Middle frontal gyrus (tissue), 1 donor: ENCODE data around the gene FRG2.
"Not testable (repeated sequence)": the region's sequence is repeated elsewhere in the genome, so short reads cannot be mapped to it uniquely, and the experiment has no call there.

Experiments
- DNase-seq: peaks from one replicate; pipeline ENCODE4 v3.0.0-alpha.2; 2015; ENCODE audit warnings: low spot score; ENCODE audit errors: extremely low spot score

Gene FRG2

DNA sequence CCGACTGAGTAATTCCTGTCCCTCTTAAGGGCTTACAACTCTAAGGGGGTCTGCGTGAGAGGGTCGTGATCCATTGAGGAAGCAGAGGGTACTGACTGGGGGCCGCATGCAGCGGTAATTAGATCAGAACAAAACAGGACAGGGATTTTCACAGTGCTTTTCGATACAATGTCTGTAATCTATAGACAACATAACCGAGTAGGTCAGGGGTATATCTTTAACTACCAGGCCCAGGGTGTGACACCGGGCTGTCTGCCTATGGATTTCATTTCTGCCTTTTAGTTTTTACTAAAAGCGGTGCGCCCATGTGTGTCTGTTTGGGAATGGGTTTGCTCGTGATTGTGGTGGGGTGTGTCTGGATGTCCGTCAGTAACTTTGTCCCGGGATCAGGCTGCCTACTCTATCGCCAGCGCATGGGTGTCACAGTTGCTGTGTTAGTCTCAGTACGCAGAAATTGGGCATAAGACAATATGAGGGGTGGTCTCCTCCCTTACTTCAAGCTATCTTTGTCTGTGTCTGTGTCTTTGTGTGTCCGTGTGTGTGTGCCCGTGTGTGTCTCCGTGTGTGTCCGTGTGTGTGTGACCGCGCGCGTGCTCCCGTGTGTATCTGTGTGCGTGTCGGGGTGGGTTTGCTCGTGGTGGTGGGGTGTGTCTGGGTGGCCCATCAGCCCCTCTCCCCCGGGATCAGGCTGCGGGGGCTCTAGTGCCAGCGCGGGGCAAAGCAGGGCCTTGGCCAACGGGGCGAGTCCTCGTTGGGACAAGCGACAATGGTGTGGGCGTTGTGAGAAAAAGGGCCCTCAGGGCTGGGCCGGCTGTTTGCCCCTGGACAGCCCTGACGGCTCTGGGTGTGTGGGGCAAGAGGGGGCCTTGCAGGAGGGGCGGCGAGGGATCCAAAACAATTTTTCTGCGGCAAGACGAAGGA lies 10.4 kb downstream of the FRG2 start:
- no peak for DNase-seq

DNA sequence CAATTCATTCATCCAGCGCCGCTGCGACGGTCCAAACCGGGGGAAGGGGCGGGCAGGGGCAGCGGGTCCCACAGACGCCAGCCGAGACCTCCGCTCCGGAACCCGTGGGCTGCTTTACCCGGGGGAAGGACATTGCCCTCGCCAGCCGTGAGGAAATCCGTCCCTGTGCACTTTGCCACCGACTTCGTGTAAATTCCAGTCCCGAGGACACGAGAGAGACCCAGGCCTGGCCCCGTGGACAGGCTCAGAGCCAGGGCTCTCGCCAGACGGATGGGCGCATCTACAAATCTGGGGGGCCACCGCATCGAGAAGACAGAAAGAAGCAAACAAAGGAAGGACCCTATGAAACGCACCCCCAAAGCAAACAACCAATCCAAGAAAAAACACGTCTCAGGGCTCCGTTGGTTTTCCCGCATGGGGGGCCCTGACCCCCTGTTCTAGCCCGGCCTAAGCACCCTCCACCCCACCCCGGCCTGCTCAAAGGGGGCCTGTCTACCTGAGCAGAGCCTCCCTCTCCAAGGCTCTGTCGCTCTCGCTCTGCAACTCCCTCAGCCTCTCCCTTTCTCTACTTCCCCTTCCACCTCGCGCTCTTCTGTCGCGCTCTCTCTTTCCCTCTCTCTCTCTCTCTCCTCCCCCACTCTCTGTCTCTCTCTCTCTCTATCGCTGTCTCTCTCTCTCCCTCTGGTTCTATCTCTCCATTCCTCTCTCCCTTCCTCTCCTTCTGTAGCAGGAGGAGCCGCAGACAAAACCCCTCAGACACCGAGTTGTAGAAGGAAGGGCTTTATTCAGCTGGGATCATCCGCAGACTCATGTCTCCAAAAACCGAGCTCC lies 11.3 kb downstream of the FRG2 start:
- DNase-seq, result no peak

DNA sequence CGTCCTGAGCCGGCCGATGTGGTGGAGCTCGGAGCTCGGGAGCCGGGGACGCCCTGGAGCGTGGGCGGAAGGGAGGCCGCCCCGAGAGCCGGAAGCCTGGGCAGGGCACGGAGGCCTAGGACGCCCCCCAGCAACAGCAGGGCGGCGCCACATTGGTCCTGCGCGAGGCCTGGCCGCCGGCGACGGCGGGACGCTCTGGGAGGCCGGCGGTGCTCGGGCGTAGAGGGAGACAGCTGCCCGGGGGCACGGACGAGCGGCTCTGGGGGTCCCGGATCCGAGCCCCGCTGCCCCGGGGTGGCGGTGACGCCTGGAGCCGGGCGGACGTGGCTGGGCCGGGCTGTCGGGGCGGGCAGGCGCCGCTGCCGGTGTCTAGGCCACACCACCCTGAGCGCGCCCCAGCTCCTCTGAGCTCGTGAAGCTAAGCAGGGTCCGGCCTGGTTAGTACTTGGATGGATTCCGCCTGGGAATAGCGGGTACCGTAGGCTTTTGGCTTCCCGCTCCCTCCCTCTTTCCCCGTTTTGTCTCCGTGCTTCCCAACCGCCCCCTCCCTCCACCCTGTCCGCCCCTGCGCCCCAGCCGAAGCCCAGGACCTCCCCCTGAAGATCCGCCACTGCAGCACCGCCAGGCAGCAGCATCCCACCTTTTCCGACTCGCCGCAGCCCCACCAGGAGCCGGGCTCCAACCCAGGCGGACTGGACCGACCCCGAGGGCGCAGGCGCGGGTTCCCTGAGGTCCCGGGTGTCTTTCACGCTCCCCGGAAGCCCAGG lies 12.1 kb downstream of the FRG2 start:
- no peak for DNase-seq

DNA sequence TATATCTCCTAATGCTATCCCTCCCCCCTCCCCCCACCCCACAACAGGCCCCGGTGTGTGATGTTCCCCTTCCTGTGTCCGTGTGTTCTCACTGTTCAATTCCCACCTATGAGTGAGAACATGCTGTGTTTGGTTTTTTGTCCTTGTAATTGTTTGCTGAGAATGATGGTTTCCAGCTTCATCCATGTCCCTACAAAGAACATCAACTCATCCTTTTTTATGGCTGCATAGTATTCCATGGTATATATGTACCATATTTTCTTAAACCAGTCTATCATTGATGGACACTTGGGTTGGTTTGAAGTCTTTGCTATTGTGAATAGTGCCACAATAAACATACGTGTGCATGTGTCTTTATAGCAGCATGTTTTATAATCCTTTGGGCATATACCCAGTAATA lies 37.1 kb downstream of the FRG2 start:
- not testable (repeated sequence) for DNase-seq

DNA sequence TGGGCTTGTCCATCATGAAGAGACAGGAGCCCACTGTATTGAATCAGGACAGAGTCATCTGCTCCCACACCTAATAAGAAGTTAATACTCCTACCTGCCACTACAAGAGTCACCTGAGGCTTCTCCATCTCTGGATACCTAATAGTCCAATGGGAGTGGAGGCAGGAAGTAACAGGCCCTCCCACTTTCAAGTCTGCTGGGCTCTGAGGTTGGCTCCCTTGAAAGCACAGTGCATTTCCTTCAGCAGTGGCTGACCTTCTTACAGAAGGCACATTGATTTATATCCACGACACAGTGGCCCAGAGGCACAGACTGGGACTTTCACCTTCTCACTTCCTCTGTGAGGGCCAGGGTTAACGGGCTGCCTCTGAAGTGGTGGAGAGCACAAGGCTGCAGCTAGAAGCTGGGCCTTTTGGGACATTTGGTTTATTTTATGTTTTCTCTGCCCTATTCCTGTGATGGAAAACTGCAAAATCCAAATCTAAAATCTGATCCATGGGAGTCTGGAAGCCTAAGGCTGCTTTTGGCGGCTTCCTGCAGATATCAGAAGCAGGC lies 38.1 kb downstream of the FRG2 start:
- no peak for DNase-seq

DNA sequence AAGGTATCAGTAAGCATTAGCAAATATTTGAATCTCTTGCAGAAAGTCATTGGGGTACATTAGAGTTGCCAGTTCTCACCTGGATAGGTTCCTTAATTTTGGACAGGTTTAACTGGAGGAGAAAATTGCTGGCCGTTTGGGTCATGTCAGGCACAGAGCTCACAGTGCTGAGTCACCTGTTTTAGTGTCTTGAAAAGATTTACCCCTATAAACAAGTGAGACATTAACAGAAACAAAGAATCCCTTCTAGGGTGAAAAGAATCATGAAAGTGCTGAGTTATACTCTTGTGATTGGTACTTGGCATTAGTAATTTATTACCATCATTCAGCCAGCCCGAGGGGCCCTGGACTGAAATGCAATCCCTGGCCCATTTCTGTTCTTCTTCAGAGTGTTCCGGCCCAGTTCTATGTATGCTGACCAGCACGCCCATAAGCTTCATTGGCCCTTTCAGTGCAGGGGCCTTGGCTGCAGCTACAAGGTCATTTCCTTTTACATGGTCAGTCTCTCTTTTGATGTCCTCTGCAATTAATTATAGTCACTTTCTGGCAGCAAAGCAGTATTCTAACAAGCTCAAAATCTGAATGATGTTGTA lies 41.3 kb downstream of the FRG2 start:
- not testable (repeated sequence) for DNase-seq

DNA sequence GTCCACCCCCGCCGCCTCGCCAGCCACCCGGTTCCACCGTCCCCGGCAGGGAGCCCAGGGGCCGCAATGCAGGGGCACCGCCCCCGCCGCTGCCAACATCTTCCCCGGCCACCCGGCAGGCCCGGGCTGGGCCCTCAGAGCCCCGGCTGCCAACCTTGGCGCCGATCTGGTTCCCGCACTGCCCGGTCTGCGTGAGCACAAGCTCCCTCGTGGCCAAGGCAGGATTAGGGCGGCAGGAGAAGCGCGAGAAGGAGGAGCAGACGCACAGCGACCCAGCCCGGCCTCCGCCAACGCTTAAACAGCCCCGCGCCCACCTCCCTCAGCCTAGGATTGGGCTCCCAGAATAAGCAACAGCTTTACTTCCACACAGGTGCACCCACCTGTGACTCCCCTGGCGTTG lies 42.4 kb downstream of the FRG2 start:
- DNase-seq, result not testable (repeated sequence)

DNA sequence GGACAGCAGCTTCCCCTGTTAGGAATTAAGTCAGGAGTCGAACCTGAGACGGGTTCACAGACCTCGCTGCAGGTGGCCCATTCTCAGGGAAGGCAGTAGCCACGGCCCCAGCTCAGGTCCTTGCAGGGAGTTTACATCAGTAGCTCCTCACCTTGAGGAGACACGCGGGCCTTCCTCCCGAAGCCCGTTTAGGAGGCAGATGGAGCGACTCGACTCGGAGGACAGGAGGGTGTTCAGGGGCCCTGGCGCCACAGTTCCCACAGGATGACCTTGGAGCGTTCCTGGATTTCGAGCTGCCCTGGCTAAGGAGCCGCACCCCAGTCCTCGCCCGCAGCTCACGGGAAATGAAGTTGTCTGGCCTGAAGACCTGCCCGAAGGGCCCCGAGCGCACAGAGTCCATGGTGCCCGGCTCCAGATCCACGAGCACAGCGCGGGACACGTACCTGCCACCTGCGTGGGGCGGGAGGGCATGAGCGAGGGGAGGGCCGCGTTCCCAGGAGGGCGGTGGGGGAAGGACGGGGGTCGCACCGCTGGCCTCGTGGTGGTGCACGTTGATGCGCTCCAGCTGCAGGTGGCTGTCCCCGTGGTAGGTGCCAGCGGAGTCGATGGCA lies 43.0 kb downstream of the FRG2 start:
- DNase-seq, result not testable (repeated sequence)

DNA sequence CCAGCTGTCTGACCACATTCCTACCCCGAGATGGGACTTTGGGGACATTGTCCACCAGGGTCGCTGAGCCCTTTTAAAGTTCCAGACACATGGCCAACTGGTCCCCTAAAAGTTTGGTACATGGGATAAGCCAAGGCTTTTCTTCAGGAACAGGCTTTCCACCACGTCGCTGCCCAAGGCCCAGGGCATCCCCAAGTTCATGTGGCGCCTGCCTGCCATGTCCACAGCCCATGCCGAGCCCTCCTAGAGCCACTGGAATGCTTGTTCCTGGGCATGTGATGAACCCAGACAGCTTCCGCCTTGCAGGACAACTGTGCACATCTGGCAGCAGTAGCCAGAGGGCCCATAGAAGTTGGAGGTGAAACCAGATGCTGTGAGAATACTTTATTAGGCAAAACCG lies 45.1 kb downstream of the FRG2 start:
- no peak for DNase-seq

DNA sequence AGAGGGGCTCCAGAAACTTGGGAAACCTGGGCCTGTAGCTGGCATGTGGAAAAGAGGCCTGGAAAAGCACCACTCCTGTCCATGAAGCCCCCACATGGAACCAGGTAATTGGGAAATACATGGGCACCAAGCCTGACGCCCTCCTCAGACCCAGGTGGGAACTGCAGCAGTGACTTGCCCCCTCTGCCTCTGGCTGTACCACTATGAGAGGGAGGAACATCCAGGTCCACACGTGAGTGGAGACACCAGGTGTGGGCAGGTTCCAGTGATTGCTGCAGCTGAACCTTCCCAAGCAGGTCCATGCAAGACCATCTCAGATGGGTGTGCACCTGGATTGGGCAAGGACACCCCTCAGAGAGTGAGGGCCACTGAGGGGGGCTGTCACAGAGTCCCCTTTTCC lies 46.8 kb downstream of the FRG2 start:
- DNase-seq, result not testable (repeated sequence)

DNA sequence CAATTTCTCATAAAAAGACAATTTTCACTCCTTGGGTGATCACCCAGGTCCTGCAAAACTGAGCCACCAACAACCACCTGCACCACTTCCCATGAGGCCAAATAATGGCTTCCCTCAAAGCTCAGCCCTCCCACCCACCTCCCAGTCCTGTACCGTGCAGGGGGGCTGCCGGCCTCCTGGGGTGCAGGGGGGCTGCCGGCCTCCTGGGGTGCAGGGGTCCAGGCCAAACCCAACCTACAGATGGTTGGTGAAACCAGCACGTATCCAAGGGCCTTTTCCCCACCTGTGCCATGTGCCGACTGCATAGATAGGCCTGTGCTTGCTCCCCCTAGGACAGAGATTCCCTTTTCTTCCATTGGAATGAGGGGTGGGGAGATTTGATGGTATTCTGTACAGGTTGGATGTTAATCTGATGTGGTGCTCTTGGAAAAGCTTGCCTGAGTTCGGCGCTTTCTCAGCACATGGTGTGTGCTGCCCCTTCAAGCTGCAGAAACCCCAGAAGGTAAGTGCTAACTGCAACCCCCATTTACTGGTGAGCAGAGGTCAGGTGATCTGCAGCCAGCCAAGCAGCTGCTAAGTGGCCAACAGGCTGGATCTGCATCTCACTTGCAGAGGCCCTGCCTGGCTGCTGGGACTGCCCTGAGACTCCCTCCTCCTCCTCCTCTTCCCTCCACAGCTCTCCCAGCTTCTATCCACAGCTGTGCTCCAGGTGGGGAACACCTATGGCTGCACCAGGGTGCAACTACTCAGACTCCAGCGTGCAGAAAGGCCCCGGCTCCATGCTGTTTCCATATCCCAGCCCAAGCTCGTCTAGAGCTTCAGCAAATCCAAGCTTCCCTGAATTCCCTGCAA lies 47.6 kb downstream of the FRG2 start:
- no peak for DNase-seq
